Heart right ventricle (tissue), 16 donors: ENCODE measurements around the gene NCR3LG1. TPM values are rescaled to one million over a fixed set of nuclear protein-coding genes. Genes with fewer than 3 reads are reported as not detected.
A peak's percentile ranks its signal among the peaks of the same experiment; 100 is the strongest.

Source experiments
- ATAC-seq, 8 donors: fragments of 200-7000 bp; cut with Tn5 transposase; one replicate each; pipeline ENCODE4 v1.9.1; 2020; ENCODE audit warnings: mild to moderate bottlenecking in 8 of 8, moderate library complexity in 8 of 8, moderate number of reproducible peaks in 1 of 8
- DNase-seq, 2 donors: peaks; one replicate each; pipeline ENCODE4 v3.0.0-alpha.2; 2020
- H3K27ac ChIP-seq, 10 donors: fragments of 200-600 bp; sonication (generic) in 2 of 10; one replicate each; pipeline versions ENCODE4 v1.5.0 to v1.8.0; 2020 to 2022; ENCODE audit warnings: mild to moderate bottlenecking in 3 of 10
- H3K27me3 ChIP-seq, 7 donors: fragments of 200-600 bp; one replicate each; pipeline ENCODE4 v1.8.0; 2021 to 2022; ENCODE audit warnings: mild to moderate bottlenecking in 2 of 7
- H3K36me3 ChIP-seq, 9 donors: fragments of 200-600 bp; sonication (generic) in 1 of 9; one replicate each; pipeline versions ENCODE4 v1.5.0 to v1.8.0; 2020 to 2022; ENCODE audit warnings: mild to moderate bottlenecking in 2 of 9
- H3K4me1 ChIP-seq, 9 donors: fragments of 200-600 bp; sonication (generic) in 1 of 9; one replicate each; pipeline versions ENCODE4 v1.5.0 to v1.8.0; 2020 to 2022; ENCODE audit warnings: mild to moderate bottlenecking in 4 of 9
- H3K4me3 ChIP-seq, 10 donors: fragments of 200-600 bp; sonication (generic) in 2 of 10; one replicate each; pipeline versions ENCODE4 v1.5.0 to v1.8.0; 2020 to 2022; ENCODE audit warnings: mild to moderate bottlenecking in 7 of 10, moderate library complexity in 2 of 10
- H3K9me3 ChIP-seq, 11 donors: fragments of 200-600 bp in 10 of 11; sonication (generic) in 2 of 11; one replicate each; pipeline versions ENCODE4 v1.5.0 to v1.8.0; 2013 to 2022; ENCODE audit warnings: mild to moderate bottlenecking in 2 of 11, control low read depth in 1 of 11, moderate library complexity in 1 of 11
- WGBS, 2 donors: extraction: QIAGEN DNeasy Blood & Tissue Kit; methylation state at CpG; one replicate each; pipeline ENCODE4 v1.1.7; 2013; ENCODE audit warnings: inconsistent platforms in 1 of 2; 5-methylcytosine and 5-hydroxymethylcytosine counted together
- intact Hi-C, 10 donors: fragments of 100-400 bp; cut with DNase I; formaldehyde crosslinking; loops; one replicate each; pipeline versions ENCODE4 v1.11.1 to v1.14.2; 2022
- polyA plus RNA-seq, 2 donors: library from polyadenylated mRNA; stranded (reverse); fragments of 200-250 nt; gene quantifications; one replicate each; pipeline ENCODE4 v1.2.3, GENCODE V29; 2013
- total RNA-seq, 10 donors: library from RNA; stranded (reverse); fragmentation: NEBNext Ultra II Directional in 3 of 10; extraction: Animal tissue kit (Norgen Biotek cat#: 25700) in 3 of 10; gene quantifications; one replicate each; pipeline versions ENCODE4 v1.2.1 to v1.2.4, GENCODE V29; 2021 to 2023
- TF ChIP-seq, protein P1 (sequence below), 9 donors: fragments of 200-600 bp; sonication (generic) in 2 of 9; IDR thresholded peaks; one replicate each; pipeline versions ENCODE4 v1.5.0 to v1.8.0; 2021 to 2022; ENCODE audit warnings: antibody characterized with exemption in 9 of 9, mild to moderate bottlenecking in 5 of 9, moderate library complexity in 1 of 9
- donor health status: Arrhythmogenic right ventricular cardiomyopathy.
- donor health status: ischemic (EF 13 %, LVEDD 7.1; RV severe dilation, severe dysfunction).
- donor health status: healthy with polysubstance abuse.
- donor health status: DM: no; HTN: yes; CAD: no.
- donor health status: DM: no; HTN: no; CAD: no.
- donor health status: ischemic (EF 25% LVEDD 6.9; RV normal size, moderate dysfunction).
- donor health status: ischemic (EF 25% LVEDD 5.7; RV mildly dilated, moderate dysfunction).
- donor health status: healthy.
- donor health status: DM: yes; HTN: yes; CAD: no.
- donor health status: Ischemic cardiomyopathy.
- donor health status: ischemic (EF 35%, LVEDD 5.7; RV mildly dilated, moderate dysfunction).
- donor health status: nonischemic (EF 11% LVEDD 7.7; RV severe dilation, severe dysfunction).
- donor health status: DM: yes; HTN: yes; CAD: no.
- donor health status: PGD.
- donor health status: ischemic (EF 29% LVEDD 5.4; RV normal size, mild dysfunction).
- donor health status: nonischemic (EF 23%, LVEDD 6.1; RV moderate dilation, normal function).

The NCR3LG1 gene
- total and polyA plus RNA-seq, 12 donors, result 0.07 to 2.1 (median 1.1) TPM

DNA sequence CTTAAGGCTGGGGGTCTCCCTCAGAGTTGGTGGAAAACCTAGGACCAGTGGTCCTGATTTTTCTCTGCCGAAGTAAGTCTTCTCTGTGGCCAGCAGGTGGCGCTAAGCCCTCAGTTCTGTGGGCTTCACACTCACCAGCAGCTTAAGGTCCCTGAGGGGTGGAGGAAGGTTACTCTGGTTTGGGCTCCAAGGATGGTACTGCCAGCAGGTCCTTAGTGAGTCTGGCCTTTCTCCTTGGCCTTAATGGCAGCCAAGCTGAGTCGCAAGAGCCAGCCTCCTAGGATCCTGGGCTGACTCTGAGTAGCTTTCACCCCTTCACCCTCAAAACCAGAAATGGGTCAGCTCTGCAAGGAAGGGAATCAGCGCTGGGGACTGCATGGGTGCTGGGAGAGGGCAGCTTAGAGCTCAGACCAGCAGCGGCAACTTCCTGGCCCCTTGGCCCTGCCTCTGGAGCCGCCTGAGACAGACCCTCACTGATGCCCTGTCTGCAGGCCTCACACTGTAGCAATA, 32.5 kb downstream of the NCR3LG1 start:
- H3K4me3 ChIP-seq, result no peak overlapping the region
- H3K9me3 ChIP-seq, result peaks cover 0 to 3% (median 0%) of the 10 kb centered on the region in 11 donors
- H3K4me1 ChIP-seq, result peaks cover 0 to 37% (median 8%) of the 10 kb centered on the region in 9 donors
- intact Hi-C loops, result loop anchor here in 9 of 10 donors (1.0 to 5.0 kb wide), 5 partner anchors 120 to 145 kb away; no protein-coding TSS in a partner anchor
- TF ChIP-seq, protein P1, sequence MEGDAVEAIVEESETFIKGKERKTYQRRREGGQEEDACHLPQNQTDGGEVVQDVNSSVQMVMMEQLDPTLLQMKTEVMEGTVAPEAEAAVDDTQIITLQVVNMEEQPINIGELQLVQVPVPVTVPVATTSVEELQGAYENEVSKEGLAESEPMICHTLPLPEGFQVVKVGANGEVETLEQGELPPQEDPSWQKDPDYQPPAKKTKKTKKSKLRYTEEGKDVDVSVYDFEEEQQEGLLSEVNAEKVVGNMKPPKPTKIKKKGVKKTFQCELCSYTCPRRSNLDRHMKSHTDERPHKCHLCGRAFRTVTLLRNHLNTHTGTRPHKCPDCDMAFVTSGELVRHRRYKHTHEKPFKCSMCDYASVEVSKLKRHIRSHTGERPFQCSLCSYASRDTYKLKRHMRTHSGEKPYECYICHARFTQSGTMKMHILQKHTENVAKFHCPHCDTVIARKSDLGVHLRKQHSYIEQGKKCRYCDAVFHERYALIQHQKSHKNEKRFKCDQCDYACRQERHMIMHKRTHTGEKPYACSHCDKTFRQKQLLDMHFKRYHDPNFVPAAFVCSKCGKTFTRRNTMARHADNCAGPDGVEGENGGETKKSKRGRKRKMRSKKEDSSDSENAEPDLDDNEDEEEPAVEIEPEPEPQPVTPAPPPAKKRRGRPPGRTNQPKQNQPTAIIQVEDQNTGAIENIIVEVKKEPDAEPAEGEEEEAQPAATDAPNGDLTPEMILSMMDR (IDR thresholded peaks at IDR 0.05), result peak; percentile 86 to 97 (median 93)
- H3K27me3 ChIP-seq, result peaks cover 0 to 15% (median 13%) of the 10 kb centered on the region in 7 donors
- peak; percentile 78 to 83 for DNase-seq
- peak; percentile 23 to 60 (median 48) for ATAC-seq
- 48 to 49% methylated on average over 6 of the region's 6 CpGs for WGBS, 2 donors
- no peaks in the 10 kb centered on the region for H3K36me3 ChIP-seq
- no peak overlapping the region for H3K27ac ChIP-seq

DNA sequence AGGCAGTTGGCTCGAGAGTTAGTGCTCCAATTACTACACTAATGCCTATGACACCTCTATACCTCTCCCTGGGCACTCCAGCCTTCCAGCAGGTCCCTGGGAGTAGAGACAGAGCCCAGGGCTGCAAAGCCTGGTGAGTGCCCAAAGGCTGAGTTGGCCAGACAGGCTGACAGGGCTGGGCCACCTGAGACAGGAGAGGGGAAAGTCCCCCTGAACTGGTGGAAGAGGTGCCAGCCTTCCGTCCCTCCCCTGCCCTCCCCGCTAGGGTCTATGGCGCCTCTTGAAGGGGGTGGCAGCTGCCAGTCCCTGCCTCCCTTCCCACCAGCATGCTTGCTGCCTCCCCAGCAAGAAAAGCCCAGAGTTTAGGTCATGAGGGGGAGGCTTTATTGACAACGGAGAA, 33.9 kb downstream of the NCR3LG1 start:
- no peaks in the 10 kb centered on the region for H3K36me3 ChIP-seq
- no peak for ATAC-seq
- H3K27ac ChIP-seq, result peak overlapping the region in 8 of 10 donors; percentile 26 to 87 (median 81)
- WGBS, 2 donors, result 77 to 80% methylated on average over 5 of the region's 5 CpGs
- H3K4me1 ChIP-seq, result peaks cover 0 to 37% (median 12%) of the 10 kb centered on the region in 9 donors
- TF ChIP-seq, protein P1 (IDR thresholded peaks at IDR 0.05), result no peak
- intact Hi-C loops, result loop anchor here in 4 of 10 donors (2.0 kb wide), 2 partner anchors 119 to 143 kb away; no protein-coding TSS in a partner anchor
- peaks cover 0 to 27% (median 13%) of the 10 kb centered on the region in 7 donors for H3K27me3 ChIP-seq
- H3K4me3 ChIP-seq, result peak overlapping the region in 3 of 10 donors; percentile 14 to 33 (median 28)
- DNase-seq, result no peak
- H3K9me3 ChIP-seq, result no peaks in the 10 kb centered on the region

DNA sequence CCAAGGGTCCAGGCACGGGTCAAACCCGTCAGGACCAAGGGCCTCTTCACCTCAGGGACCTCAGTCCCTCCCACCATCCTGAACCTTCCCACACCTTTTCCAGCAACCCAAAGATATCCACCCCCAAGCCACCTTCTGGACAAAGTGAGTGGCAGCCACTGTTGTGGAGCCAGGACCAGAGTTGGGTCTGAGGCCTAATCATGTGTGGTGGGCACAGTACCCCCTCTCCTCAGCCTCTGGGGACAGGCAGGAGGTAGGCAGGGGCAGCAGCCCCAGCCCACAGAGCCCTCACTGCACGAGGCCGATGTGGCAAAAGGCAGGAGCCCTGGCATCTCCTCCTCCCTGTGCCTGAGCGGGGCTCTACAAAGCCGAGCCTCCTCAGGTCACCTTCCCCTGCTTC, 34.3 kb downstream of the NCR3LG1 start:
- DNase-seq (no peak), ATAC-seq (no peak)
- intact Hi-C loops, result loop anchor here in 4 of 10 donors (2.0 kb wide), 2 partner anchors 119 to 143 kb away; no protein-coding TSS in a partner anchor
- Histone ChIP-seq H3K4me3 (peak overlapping the region in 9 of 10 donors; percentile 12 to 40 (median 28)), H3K27ac (peak overlapping the region; percentile 26 to 87 (median 78)), H3K4me1 (peaks cover 0 to 37% (median 12%) of the 10 kb centered on the region in 9 donors), H3K27me3 (peaks cover 0 to 27% (median 13%) of the 10 kb centered on the region in 7 donors), H3K9me3 (no peaks in the 10 kb centered on the region), H3K36me3 (no peaks in the 10 kb centered on the region)
- TF ChIP-seq, protein P1 (IDR thresholded peaks at IDR 0.05), result no peak
- 39 to 55% methylated on average over 6 of the region's 6 CpGs for WGBS, 2 donors

DNA sequence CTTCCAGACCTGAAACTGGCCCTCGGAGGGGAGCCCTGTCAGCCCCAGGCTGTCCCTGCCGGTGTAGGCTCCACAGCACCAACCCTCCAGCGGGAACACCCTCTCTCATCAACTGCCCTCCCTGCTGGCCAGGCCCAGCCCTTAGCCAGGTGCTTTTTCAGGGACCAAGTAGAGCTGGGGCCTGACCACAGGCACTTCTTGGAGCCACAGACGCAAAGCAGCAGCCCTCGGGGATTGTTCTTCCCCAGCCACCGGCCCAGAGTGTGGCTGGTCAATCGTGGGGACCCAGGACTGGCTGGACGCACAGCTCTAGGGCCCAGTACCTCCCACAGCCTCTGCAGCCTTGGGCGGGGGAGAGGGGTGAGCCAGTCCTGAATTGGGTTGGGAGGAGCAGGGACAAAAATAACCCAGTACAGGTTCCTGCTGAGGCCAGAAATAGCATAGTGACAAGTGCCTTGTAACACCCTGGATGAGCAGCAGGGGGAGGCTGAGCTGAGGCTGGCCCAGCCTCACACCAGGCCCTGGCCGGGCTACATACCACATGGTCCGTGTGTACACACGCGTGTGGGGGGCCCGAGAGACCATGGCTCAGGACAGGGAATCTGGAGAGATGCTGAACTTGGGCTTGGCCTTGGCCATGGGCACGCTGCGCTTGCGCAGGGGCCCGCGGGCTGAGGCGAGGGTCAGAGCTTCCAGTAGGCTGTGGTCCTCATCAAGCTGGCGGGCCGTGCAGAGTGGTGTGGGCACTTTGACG, 34.9 kb downstream of the NCR3LG1 start:
- Histone ChIP-seq H3K4me1 (peaks cover 0 to 37% (median 12%) of the 10 kb centered on the region in 9 donors), H3K36me3 (no peaks in the 10 kb centered on the region), H3K9me3 (no peaks in the 10 kb centered on the region), H3K27ac (peak overlapping the region; percentile 26 to 87 (median 78)), H3K27me3 (peaks cover 0 to 27% (median 13%) of the 10 kb centered on the region in 7 donors), H3K4me3 (peak overlapping the region in 9 of 10 donors; percentile 12 to 40 (median 28))
- WGBS, 2 donors, result 51 to 60% methylated on average over 23 of the region's 23 CpGs
- TF ChIP-seq, protein P1 (IDR thresholded peaks at IDR 0.05), result peak; percentile 31 to 73 (median 65)
- peak; percentile 72 to 94 (median 89) for ATAC-seq
- intact Hi-C loops, result no loop called here
- peak; percentile 60 to 76 for DNase-seq
